ENCODE measurements around the gene GADD45G.

The GADD45G gene, protein sequence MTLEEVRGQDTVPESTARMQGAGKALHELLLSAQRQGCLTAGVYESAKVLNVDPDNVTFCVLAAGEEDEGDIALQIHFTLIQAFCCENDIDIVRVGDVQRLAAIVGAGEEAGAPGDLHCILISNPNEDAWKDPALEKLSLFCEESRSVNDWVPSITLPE

DNA sequence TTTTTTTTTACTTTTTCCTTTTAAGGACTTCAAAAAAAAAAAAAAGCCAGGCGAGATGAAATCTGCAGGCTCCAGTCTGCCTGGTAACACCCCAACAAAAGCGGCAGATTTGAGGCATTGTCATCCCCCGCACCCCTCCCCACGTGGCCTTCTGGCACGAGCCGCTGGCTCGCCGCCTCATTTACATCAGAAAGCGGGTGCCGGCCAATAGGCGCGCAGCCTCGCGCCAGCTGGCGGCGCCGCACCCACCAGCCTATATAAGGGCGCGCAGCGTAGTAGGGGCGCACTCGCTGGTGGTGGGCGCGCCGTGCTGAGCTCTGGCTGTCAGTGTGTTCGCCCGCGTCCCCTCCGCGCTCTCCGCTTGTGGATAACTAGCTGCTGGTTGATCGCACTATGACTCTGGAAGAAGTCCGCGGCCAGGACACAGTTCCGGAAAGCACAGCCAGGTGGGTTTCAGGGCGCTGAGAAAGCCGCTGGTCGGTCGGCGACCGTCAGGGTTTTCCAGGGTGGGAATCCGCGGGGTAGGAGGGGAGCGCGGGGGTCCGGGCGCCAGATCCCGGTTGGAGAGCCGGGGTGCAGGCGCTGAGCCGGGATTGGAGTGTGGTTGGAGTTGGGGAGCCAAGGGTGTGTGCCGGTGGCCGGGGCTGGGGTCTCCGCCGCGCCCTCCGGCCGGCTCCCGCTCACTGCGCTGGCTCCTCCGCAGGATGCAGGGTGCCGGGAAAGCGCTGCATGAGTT, at the start of gene GADD45G:
Gene GADD45G, plus strand, starts transcription at position 284 of the 736 bp plus-strand sequence. Its CDS starts 110 bp downstream, at position 394.
- DNase-seq (ENCODE audit: low read depth in 2 of 2, low spot score in 1 of 2), result peak; percentile 62 to 84

DNA sequence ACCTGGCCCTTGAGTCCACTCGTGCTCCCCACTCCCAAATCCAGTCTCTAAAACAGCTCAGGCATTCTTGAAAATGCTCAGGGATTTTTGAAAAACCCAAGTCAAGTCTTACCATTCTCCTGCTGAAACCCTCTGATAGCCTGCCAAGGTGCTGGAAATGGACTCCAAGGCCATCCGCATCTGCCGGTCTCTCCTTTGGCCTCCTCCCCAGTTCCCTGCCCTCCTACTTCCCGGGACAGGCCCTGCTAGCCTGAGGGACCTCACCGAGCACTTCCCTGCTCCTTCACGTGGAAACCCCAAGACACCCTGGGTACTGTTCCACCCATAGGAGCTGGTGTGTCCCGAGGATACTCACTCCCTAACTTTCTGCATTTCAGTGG, 49.8 kb upstream of the GADD45G start:
- DNase-seq (ENCODE audit: low read depth in 2 of 2, low spot score in 1 of 2), result no peak

DNA sequence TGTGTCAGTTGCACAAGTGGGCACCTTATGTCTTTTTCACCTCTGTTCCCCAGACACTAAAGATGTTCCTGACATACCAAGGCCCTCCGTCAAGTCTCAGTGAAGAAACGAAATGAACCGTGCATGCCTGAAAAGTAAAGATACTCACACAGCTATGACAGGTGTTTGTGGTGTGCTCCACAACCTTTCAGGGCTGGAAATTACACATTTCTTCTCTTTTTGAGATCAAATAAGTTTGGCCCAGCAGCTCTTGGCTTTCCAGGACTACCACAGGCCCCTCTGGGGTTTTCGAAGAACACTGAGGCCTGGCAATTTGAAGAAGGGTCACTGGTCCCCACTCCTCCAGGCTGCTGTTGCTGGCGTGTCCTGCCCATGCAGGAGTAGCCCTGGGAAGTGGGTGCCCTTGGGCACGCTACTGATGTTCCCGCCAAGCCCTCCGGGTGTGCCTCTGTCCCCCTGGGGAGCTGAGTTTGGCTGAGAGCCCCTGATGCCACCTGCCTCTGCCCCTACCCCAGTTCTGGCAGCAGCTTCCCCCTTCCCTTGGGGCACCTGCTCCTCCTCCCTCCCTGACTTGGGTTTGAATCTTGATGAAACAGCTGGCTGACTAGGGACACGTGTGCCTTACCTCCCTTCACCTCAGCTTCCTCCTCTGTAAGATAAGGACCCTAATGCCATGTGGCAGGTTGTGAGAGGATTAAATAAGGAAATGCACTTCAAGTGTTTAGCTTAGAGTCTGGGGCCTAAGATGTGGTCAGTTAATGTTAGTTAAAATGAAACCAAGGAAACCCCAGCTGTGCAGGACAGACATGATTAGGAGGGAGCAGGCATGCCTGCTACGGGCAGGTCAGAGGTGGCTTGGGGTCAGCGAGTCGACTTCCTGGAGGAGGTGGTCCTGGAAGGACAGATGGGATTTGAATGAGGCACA, 49.1 kb upstream of the GADD45G start:
- DNase-seq (ENCODE audit: low read depth in 2 of 2, low spot score in 1 of 2), result no peak

DNA sequence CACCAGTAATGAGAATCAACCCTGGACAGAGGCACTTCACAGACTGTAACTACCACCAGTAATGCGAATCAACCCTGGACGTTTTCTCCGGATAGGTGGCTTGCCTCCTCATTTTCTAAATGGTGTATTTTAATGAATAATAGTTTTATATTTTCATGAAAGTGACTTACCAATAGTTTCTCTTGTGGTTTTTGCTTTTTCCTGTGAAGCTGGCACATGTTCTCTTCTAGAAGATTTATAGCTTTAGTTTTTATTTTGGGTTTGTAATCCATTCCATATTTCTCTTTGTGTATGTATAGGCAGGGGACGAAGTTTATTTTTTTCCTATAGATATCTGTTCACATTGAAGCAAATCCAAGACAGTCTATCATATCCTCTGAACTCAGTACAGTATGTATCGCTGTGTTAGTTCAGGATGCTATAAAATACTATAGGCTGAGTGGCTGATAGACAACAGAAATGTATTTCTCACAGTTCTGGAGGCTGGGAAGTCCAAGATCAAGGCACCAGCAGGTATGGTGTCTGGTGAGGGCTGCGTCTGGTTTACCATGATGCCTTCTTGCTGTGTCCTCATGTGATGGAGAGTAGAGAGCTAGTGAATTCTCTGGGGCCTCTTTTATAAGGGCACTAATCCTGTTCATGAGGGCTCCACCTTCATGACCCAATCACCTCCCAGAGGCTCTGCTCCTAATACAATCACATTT, 46.5 kb upstream of the GADD45G start:
- DNase-seq (ENCODE audit: low read depth in 2 of 2, low spot score in 1 of 2), result no peak

DNA sequence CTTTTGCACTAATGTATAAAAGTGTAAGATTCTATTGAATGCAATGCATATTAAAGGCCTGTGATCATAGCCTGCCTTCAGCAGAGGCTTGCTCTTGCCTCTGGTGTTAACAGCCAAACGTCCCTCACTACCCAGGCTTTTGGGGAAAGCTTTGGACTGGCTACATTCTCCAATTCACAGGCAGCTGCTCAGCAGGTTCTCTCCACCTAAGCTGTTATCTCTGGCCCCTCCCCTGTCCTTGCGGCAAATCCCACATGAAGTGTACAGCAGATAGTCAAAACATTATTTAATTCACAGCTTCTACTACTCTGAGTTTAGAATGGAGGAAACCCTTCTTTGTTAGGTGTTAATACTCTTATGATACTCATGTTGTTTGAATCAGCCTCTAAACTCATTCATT, 45.9 kb upstream of the GADD45G start:
- DNase-seq (ENCODE audit: low read depth in 2 of 2, low spot score in 1 of 2), result no peak

DNA sequence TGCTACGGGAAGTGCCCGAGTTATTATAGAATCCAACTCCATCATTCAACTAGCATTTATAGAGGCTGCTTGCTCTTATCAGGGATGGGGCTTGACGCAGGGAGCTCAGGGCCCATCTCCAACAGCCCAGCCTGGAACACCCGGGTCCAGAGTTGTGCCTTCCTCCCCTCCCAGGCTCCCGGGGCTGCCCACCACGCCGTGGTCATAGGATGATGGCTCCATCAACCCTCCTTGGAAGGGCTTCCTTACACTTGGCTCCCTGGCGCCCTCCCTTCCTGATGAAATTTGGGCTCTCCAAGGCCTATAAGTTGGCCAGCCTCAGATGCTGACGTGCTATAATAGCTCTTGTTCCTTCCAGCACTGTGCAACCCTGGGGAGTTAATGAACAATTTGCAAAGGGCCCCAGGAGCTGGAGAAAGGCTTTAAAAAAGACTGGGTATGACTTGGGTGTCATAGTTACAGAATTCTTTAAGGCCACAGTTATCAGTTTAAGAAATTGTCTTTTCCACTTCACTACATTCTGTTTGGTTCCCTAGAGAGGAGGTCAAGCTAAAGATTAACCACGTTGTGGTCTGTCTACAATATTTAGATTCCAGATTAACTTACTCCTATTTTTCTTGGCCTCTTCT, 42.5 kb upstream of the GADD45G start:
- no peak for DNase-seq (ENCODE audit: low read depth in 2 of 2, low spot score in 1 of 2)

DNA sequence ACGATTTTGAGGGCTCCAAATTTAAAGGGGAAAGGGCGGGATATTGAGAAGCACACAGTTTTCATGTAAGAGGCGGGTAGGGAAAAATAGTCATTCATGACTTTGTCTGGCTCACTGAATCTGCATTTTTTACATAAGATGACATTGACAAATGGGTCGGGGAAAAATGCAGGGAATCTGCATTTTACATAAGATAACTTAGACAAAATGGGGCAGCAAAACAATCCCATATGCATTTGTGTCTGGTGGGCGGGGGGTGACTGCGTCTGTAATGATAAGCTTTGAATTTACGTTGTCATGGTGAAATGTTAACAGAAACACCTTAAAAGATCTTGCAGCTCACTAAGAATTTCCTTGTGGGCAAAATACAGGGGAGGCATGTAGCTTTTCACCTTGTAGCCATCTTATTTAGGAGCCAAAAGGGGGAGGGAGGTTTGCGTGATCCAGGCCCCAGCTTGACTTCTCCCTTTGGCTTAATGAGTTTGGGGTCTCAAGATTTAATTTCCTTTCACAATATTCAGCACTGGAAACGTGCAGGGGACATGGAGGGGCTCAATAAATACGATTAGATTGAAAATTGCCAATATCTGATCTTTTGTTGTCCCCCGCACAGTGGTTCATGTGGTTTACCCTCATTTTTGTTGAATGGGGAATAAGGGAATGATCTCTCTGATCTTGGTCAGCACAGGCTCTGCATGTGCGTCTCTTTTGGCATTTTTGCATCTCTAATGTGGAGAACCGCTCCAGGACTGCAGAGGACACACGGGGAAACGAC, 41.1 kb upstream of the GADD45G start:
- no peak for DNase-seq (ENCODE audit: low read depth in 2 of 2, low spot score in 1 of 2)

DNA sequence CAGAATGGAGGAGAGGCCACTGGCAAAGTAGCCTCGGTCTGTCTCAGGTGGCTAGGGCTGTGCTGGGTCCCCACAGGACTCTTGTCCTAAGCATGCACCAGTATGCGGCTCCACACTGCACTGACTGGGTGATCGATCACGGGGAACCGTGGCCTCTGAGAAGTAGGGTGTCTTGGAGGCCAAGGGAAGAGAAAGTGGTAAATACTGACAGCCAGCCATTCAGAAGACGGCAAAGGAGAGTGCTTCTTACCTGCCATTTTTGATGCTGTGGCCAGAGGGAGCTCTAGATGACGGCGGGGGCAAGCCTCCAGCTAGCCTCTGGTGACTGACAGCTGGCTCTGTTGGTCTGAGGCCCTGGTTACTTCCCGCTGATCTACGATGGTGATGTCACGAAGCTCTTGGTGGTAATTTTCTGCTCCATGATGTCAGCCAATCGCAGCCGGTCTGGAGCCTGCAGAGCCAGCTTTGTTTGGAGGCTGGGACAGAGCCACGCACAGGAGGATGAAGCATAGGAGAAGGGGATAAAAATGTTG, 40.4 kb upstream of the GADD45G start:
- DNase-seq (ENCODE audit: low read depth in 2 of 2, low spot score in 1 of 2), result no peak

DNA sequence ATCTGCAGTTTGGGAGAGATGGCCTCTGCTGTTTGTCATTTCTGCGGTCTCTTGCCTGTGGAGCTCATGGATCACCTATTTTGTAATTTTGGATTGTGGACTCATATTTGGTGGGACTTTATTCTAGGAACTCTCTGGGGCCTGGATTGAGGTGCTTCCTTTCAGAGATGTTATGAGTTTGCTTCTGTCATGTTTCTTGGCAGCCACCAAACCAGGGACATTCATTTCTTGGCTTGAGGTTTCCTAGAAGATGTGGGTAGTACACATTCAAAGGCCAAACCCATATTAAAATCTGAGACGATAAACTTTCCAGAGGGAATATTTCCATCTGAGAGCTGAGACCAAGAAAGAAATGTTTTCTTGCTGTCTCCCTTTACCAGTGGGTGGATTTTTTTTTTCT, 37.2 kb upstream of the GADD45G start:
- DNase-seq (ENCODE audit: low read depth in 2 of 2, low spot score in 1 of 2), result no peak

DNA sequence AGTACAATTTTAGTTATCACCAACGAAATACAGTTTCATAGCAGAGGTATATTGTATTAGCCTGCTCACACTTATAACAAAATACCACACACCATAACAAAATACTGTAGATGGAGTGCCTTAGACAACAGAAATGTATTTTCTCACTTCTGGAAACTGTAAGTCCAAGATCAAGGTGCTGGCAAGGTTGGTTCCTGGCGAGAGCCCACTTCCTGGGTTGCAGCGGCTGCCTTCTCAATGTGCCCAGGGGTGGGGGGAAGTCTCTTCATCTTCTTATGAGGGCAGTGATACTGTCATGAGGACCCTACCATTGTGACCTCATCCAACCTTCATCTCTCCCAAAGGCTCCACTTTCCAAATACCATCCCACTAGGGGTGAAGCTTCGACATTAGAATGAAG, 30.5 kb upstream of the GADD45G start:
- no peak for DNase-seq (ENCODE audit: low read depth in 2 of 2, low spot score in 1 of 2)

DNA sequence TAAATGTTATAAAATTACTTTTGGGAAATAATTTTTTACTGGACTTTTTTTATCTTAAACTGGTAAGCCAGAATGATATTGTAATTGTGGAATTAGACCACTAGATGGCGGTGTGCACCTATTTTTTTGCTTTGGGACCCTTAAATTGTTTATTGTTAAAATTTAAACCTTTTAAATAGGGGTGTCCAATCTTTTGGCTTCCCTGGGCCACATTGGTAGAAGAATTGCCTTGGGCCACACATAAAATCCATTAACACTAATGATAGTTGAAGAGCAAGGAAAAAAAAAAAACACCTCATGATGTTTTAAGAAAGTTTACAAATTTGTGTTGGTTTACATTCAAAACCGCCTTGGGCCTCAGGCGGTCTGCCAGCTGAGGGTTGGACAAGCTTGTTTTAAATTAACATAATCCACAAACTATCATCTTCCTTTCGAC, 28.4 kb upstream of the GADD45G start:
- no peak for DNase-seq (ENCODE audit: low read depth in 2 of 2, low spot score in 1 of 2)

DNA sequence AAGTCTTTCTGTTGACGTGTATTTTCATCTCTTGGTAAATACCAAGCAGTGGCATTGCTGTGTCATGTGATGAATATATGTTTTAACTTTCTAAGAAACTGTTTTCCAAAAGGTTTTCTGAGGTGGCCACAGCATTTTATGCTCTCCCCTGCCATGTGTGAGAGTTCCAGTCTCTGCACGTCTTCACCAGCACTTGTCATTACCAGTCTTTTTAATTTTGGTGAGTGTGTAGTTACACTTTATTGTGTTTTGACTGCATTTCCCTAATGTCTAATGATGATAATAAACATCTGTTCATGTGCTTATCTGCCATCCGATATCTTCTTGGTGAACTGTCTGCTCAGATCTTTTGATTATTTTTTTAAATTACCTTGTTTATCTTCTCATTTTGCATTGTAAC, 27.4 kb upstream of the GADD45G start:
- no peak for DNase-seq (ENCODE audit: low read depth in 2 of 2, low spot score in 1 of 2)

DNA sequence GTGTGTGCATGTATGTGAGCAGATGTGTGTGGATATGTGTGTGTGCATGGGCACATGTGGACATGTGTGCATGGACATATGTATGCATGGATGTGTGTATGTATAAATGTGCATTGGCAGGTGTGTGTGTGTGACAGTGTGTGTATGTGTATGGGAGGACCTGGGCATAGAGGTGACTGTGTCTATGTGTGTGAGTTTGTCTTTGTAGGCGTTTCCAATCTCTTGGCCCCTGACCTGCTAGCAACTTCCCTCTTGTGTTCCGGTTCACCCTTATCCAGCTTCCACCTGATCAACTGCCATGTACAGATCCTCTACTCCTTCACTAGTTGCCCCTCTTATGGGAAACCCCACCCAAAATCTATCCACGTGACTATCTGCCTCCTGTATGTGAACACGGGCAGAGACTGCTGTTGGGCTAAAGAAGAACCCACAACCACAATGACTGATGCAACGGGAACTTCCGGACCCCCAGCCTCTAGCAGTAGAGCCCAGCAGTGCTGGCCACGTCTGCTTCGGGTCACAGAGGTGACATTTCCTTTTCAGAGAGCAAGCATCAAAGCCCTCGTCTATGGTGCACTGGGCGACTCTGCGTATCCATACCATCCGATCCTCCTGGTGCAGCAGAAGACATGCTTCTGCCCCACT, 24.9 kb upstream of the GADD45G start:
- no peak for DNase-seq (ENCODE audit: low read depth in 2 of 2, low spot score in 1 of 2)

DNA sequence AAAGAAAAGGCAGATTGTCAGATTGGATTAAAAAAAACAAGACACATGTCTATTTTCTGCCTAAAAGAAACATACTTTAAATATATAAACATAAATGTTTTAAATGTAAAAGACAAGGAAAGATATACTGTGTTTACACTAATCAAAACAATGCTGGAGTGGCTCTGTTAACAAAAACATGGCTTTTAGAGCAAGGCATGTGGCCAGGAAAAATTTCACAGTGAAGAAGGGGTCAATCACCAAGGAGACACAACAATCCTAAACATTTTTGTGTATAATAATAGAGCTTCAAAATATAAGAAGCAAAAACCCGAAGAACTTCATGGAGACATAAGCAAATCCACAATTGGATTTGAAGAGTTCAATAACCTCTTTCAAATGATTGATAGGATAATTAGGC, 18.5 kb upstream of the GADD45G start:
- DNase-seq (ENCODE audit: low read depth in 2 of 2, low spot score in 1 of 2), result no peak

DNA sequence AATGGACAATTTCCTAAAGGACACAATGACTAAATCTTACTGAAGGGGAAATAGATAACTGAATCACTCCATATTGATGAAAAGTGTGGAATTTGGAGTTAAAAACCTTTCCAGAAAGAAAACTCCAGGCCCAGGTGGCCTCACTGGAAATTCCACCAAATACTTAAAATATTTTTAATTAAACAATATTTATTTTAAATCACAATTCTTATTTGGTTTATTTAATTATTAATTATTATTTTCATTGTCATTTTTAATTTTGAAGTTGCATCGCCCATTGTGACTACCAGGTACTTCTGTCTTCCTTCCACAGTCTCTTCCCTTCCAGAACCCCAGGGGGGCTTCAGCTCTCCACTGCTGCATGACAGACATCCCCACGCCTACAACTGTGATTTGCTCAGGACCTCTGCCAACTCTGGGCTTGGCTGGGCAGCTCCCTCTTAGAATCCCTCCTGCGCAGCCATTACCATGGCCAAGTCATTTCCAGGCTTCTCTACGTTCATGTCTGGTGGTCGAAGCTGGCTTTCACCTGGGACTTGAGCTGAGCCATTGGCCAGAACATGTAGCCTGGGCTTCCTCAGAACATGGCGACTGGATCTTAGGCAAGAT, 16.4 kb upstream of the GADD45G start:
- DNase-seq (ENCODE audit: low read depth in 2 of 2, low spot score in 1 of 2), result no peak

DNA sequence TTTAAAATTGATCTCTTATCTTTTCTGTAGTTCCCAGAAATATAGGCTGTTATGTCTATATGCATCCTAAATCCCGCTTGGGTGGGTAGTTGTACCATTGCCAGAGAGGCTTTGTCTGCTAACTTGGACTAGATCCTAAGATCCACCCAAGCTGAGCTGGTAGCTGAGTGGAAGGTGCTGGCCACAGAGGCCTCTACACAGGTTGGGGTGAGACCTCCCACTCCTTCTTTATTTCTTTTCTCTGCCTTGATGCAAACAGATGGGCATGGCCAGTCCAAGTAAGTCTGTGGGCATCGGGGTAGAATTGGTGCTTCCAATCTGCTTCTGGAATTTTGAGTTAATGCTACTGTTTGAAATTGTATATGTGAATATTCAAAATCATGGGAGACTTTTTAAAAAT, 14.4 kb upstream of the GADD45G start:
- no peak for DNase-seq (ENCODE audit: low read depth in 2 of 2, low spot score in 1 of 2)

DNA sequence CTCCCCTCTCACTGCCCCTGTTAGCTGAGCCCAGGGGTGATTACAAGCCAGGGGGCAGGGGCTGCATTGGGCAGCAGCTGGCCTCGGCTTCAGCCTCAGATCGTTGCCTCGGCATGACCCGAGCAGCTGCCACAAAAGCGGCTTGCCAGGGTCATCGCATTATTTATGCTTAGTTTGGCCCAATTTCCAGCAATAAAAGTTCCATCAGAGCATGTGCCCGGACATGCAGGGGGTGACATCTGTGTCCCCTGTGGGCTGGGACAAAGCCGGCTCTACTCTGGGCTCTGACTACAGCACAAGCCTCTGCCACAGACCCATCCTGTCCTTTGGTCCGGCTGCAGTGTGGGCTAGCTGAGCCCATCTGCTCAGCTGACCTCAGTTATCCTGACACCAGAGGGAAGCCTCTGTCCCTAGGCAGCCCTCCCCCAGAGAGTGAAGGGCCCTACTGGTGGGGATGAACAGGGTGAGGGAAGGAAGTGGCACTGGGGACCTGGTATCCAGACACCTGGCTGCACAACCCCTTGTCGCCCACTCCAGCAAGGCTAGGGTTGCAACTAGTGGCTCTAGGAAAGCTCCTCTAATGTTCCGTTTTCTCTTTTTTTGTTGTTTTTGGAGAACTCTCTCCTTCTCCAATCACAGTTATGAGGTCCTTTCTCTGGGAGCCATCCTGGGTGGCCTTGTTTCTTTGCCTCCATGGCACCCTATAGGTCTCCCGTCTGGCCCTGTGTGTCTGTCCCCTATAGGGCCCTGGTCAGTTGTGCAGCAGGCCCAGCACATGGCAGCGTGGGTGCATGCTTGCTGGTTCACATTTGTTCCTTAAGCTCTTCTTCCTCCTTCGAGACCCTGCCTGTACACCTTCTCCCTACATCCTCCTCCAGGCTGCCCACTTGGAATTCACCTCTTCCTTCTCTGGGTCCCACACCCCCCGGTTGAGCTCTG, 13.3 kb upstream of the GADD45G start:
- DNase-seq (ENCODE audit: low read depth in 2 of 2, low spot score in 1 of 2), result no peak
